PC-9 (cell line): ENCODE results near the gene SHISA4. TPM values are rescaled to one million over a fixed set of nuclear protein-coding genes. Genes with fewer than 3 reads are reported as not detected.
A peak's percentile ranks its signal among the peaks of the same experiment; 100 is the strongest.

Experiments used
- BruUV-seq: library from RNA; stranded (reverse); fragments of 400-500 nt; replicated peaks from 2 replicates; lab custom pipeline; 2021; lab: Mats Ljungman, UMichigan
- CTCF ChIA-PET: fragments of 300-600 bp; sonication (Branson Sonifier 250); formaldehyde crosslinking; loops from one replicate; lab custom pipeline; 2022; ENCODE audit warnings: antibody characterized with exemption; lab: Charles Lee
- POLR2A ChIA-PET: fragments of 300-600 bp; sonication (Branson Sonifier 250); formaldehyde crosslinking; loops from one replicate; lab custom pipeline; 2022; ENCODE audit warnings: antibody characterized with exemption; ENCODE audit not compliant: unreplicated experiment; lab: Charles Lee
- DNase-seq, 2 experiments: peaks; one replicate each; pipeline versions ENCODE4 v3.0.0 to v3.0.0-alpha.2; 2015 to 2022; ENCODE audit warnings: mixed read lengths in 1 of 2
- H2AFZ ChIP-seq: fragments of 200-600 bp; sonication (generic); 2 replicates; pipeline ENCODE4 v1.8.1; 2017; ENCODE audit warnings: antibody characterized with exemption
- H3F3A ChIP-seq: fragments of 200-600 bp; sonication (generic); 2 replicates; pipeline ENCODE4 v1.8.1; 2017; ENCODE audit warnings: antibody characterized with exemption, mild to moderate bottlenecking, low read depth; ENCODE audit not compliant: insufficient read depth
- H3K27ac ChIP-seq: fragments of 200-600 bp; sonication (generic); 2 replicates; pipeline ENCODE4 v1.6.1; 2016; ENCODE audit warnings: mixed run types
- H3K27me3 ChIP-seq: fragments of 200-600 bp; sonication (generic); 2 replicates; pipeline ENCODE4 v1.6.1; 2016; ENCODE audit warnings: low read depth, mixed run types; ENCODE audit not compliant: insufficient read depth
- H3K36me3 ChIP-seq: fragments of 200-600 bp; sonication (generic); 2 replicates; pipeline ENCODE4 v1.6.1; 2016; ENCODE audit warnings: low read depth, mixed run types
- H3K4me1 ChIP-seq: fragments of 200-600 bp; sonication (generic); replicated peaks from 2 replicates; pipeline ENCODE4 v1.6.1; 2016; ENCODE audit warnings: mixed run types; ENCODE audit not compliant: insufficient read depth
- H3K4me2 ChIP-seq: fragments of 200-600 bp; sonication (generic); 2 replicates; pipeline ENCODE4 v1.6.1; 2017; ENCODE audit warnings: mixed run types
- H3K4me3 ChIP-seq: fragments of 200-600 bp; sonication (generic); 2 replicates; pipeline ENCODE4 v1.6.1; 2016; ENCODE audit warnings: mixed run types
- H3K79me2 ChIP-seq: fragments of 200-600 bp; sonication (generic); 2 replicates; pipeline ENCODE4 v1.6.1; 2017; ENCODE audit warnings: low read depth, mixed run types
- H3K9me2 ChIP-seq: fragments of 200-600 bp; sonication (generic); 2 replicates; pipeline ENCODE4 v1.8.1; 2017; ENCODE audit warnings: mild to moderate bottlenecking; ENCODE audit not compliant: insufficient read depth
- H3K9me3 ChIP-seq: fragments of 200-600 bp; sonication (generic); 2 replicates; pipeline ENCODE4 v1.8.1; 2016; ENCODE audit warnings: low read depth; ENCODE audit not compliant: insufficient read depth
- H4K20me1 ChIP-seq: fragments of 200-600 bp; sonication (generic); 2 replicates; pipeline ENCODE4 v1.8.1; 2017; ENCODE audit not compliant: insufficient read depth
- EZH2 ChIP-seq: fragments of 200-600 bp; sonication (generic); IDR thresholded peaks from 2 replicates; pipeline ENCODE4 v1.8.0; 2017; ENCODE audit warnings: antibody characterized with exemption, low read depth
- intact Hi-C: fragments of 100-400 bp; cut with micrococcal nuclease; formaldehyde crosslinking; loops from one replicate; pipeline ENCODE4 v1.10.0; 2022; ENCODE audit not compliant: unreplicated experiment
- total RNA-seq: library from RNA; stranded (reverse); gene quantifications from 2 replicates; pipeline ENCODE4 v1.2.3, GENCODE V29; 2021
- TF ChIP-seq, protein P1 (sequence below): fragments of 200-600 bp; sonication (generic); conservative IDR thresholded peaks from 2 replicates; pipeline ENCODE4 v1.6.1; 2017; ENCODE audit warnings: mixed run types, antibody characterized with exemption, mild to moderate bottlenecking, moderate library complexity

SHISA4 gene
- total RNA-seq, 1 experiment from 2014 or later: 22.4 TPM

GRCh38 chr1:201889090-201889968, 631 bp downstream of the SHISA4 start:
- Histone ChIP-seq H3F3A (peaks cover 23% of the 10 kb centered on the region), H3K9me2 (no peaks in the 10 kb centered on the region), H3K4me2 (peak overlapping the region; percentile 95), H3K4me1 (peaks cover 31% of the 10 kb centered on the region), H3K9me3 (no peaks in the 10 kb centered on the region), H3K27ac (no peak overlapping the region), H2AFZ (peak overlapping the region; percentile 85), H3K79me2 (no peaks in the 10 kb centered on the region), H3K36me3 (no peaks in the 10 kb centered on the region), H3K27me3 (no peaks in the 10 kb centered on the region), H4K20me1 (no peaks in the 10 kb centered on the region), H3K4me3 (peak overlapping the region; percentile 88)
- CTCF ChIA-PET: no interaction called here
- peak in 1 of 2 experiments; percentile 31 for DNase-seq
- no TSS peak for BruUV-seq
- intact Hi-C loops: no loop called here
- TF ChIP-seq, protein P1, sequence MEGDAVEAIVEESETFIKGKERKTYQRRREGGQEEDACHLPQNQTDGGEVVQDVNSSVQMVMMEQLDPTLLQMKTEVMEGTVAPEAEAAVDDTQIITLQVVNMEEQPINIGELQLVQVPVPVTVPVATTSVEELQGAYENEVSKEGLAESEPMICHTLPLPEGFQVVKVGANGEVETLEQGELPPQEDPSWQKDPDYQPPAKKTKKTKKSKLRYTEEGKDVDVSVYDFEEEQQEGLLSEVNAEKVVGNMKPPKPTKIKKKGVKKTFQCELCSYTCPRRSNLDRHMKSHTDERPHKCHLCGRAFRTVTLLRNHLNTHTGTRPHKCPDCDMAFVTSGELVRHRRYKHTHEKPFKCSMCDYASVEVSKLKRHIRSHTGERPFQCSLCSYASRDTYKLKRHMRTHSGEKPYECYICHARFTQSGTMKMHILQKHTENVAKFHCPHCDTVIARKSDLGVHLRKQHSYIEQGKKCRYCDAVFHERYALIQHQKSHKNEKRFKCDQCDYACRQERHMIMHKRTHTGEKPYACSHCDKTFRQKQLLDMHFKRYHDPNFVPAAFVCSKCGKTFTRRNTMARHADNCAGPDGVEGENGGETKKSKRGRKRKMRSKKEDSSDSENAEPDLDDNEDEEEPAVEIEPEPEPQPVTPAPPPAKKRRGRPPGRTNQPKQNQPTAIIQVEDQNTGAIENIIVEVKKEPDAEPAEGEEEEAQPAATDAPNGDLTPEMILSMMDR: no peak
- TF ChIP-seq EZH2: no peak
- POLR2A ChIA-PET: no interaction called here

DNA sequence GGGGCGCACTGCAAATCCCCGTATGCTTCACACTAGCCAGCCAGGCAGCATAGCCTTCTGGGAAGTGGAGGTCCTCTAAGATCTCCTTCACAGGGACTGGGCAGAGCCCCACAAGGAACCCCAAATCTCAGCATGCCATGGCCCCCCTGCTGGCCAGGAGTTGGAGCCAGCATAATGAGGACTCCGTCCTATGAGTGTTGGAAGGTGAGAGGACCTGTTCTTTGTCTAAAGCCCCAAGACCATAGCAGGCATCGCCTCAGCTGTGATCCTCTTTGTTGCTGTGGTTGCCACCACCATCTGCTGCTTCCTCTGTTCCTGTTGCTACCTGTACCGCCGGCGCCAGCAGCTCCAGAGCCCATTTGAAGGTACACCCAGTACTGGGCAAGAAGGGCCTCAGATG, 1.5 kb downstream of the SHISA4 start:
- Histone ChIP-seq H3K4me3 (no peak overlapping the region), H3K79me2 (no peaks in the 10 kb centered on the region), H3K4me1 (peaks cover 22% of the 10 kb centered on the region), H3K9me3 (no peaks in the 10 kb centered on the region), H3K9me2 (no peaks in the 10 kb centered on the region), H3K27me3 (no peaks in the 10 kb centered on the region), H3K27ac (no peak overlapping the region), H3K4me2 (no peak overlapping the region), H2AFZ (no peak overlapping the region), H3K36me3 (no peaks in the 10 kb centered on the region), H4K20me1 (no peaks in the 10 kb centered on the region), H3F3A (peaks cover 20% of the 10 kb centered on the region)
- TSS peak; percentile 24 for BruUV-seq
- ChIA-PET POLR2A (no interaction called here), CTCF (no interaction called here)
- TF ChIP-seq, protein P1: no peak
- TF ChIP-seq EZH2: no peak
- DNase-seq: no peak
- intact Hi-C loops: no loop called here

DNA sequence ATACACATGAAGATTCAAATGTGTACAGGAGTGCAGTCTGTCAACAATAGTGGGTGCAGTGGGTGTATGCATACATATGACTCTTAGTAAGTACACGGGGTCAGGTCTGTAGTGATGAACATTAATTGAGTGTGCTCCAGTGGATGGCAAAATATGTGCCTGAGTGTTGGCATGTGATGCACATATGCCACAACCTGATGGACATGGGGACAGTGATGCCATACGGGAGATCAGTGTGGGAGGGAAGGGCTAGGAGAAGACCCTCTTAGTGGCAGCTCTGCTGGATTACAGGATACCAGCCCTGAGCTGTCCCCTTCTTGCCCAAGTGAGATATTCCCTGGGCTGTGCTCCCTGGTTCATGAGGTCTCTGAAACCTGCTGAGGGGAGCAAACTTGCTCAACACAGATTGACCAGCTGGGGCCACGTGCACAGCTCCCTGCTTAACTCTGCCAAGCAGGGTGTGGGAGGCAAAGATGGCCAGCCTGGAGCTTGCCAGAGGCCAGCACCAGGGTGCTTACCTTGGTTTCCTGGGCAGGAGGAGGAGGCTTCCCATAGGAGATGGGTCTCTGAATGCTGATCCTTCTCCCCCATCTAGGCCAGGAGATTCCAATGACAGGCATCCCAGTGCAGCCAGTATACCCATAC, 2.2 kb downstream of the SHISA4 start:
- no TSS peak for BruUV-seq
- Histone ChIP-seq H3K4me1 (peaks cover 15% of the 10 kb centered on the region), H2AFZ (no peak overlapping the region), H3K4me3 (no peak overlapping the region), H3K36me3 (no peaks in the 10 kb centered on the region), H3K9me3 (no peaks in the 10 kb centered on the region), H3K27ac (no peak overlapping the region), H3K4me2 (no peak overlapping the region), H3K79me2 (no peaks in the 10 kb centered on the region), H3K9me2 (no peaks in the 10 kb centered on the region), H3F3A (peaks cover 22% of the 10 kb centered on the region), H3K27me3 (no peaks in the 10 kb centered on the region), H4K20me1 (no peaks in the 10 kb centered on the region)
- intact Hi-C loops: no loop called here
- ChIA-PET POLR2A (no interaction called here), CTCF (no interaction called here)
- TF ChIP-seq, protein P1: no peak
- TF ChIP-seq EZH2: no peak
- peak in 1 of 2 experiments; percentile 16 for DNase-seq
